HFF-Myc (cell line): ENCODE results near the gene SRGAP3.

ENCODE experiments used
- DNase-seq: peaks from one replicate; pipeline ENCODE4 v3.0.0-alpha.2; 2011; ENCODE audit warnings: low read depth; ENCODE audit errors: extremely low read depth
- H3K4me3 ChIP-seq: replicated peaks from 2 replicates; pipeline ENCODE4 v1.5.1; 2011; ENCODE audit warnings: low read depth, mild to moderate bottlenecking, control low read depth, low read length
- TF ChIP-seq, protein P1 (sequence below): IDR thresholded peaks from 2 replicates; pipeline ENCODE4 v1.5.1; 2012; ENCODE audit warnings: mild to moderate bottlenecking, low read depth, low read length, control low read depth; ENCODE audit errors: missing control alignments

The SRGAP3 gene

GRCh38 chr3:8994226-8994625 is 255.2 kb downstream of the SRGAP3 start:
- no peak overlapping the region for H3K4me3 ChIP-seq
- TF ChIP-seq, protein P1, sequence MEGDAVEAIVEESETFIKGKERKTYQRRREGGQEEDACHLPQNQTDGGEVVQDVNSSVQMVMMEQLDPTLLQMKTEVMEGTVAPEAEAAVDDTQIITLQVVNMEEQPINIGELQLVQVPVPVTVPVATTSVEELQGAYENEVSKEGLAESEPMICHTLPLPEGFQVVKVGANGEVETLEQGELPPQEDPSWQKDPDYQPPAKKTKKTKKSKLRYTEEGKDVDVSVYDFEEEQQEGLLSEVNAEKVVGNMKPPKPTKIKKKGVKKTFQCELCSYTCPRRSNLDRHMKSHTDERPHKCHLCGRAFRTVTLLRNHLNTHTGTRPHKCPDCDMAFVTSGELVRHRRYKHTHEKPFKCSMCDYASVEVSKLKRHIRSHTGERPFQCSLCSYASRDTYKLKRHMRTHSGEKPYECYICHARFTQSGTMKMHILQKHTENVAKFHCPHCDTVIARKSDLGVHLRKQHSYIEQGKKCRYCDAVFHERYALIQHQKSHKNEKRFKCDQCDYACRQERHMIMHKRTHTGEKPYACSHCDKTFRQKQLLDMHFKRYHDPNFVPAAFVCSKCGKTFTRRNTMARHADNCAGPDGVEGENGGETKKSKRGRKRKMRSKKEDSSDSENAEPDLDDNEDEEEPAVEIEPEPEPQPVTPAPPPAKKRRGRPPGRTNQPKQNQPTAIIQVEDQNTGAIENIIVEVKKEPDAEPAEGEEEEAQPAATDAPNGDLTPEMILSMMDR: no peak
- no peak for DNase-seq

DNA sequence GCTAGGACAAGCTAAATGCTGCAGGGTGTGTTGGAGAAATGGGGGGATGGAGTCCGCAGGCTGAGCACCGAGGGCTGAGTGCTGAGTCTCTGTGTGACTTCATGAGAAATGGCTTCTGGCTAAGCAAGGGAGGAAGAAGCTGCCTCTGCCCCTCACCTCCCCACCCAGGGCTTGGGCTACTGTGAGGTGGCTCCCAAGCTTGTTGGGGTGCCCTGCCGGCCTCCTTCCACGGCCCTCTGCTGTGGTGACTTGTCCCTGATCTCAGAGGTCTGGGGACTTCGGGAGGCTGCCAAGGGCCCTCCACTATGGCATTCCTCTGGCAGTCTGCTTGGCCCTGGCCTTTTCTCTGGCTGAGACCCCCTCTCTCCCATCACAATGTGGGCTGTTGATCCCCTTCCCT is 256.1 kb downstream of the SRGAP3 start:
- TF ChIP-seq, protein P1: no peak
- no peak overlapping the region for H3K4me3 ChIP-seq
- DNase-seq: no peak

DNA sequence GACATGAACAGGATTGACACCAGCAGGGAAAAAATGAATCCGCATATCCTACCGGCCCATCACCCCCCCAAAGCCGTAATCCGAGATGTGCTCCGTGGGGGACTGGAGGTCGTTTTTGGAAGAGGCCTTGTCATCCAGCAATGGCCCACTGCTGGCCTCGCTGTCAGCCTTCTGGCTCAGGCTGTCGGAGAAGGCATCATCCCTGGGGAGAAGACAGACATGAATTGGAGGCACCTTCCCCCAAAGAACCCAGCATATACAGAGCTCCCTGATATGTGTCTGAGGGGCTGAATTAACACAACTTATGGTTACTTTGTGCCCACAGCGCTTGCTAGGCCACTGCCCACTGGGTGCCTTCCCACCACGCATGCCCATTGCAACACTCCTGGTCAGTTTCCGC is 256.6 kb downstream of the SRGAP3 start:
- DNase-seq: no peak
- TF ChIP-seq, protein P1: no peak
- H3K4me3 ChIP-seq: no peak overlapping the region

DNA sequence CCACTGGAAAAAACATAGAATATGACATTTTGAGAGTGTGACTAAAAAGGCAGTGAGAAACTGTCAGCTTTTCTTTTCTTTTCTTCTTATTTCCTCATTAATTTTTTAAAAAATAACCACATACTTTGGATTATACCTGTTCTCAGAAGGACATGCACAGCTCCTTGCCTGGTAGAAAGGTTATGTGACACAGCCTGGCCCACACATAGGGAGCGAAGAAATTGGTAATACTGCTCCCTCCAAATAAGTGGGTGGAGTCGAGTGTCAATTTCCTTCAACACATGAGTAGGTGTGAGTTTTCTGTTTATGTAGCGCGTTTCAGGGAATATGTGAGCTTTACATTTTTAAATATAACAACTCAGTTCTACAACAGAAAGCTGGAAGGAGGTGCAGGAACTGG is 257.2 kb downstream of the SRGAP3 start:
- TF ChIP-seq, protein P1: no peak
- DNase-seq: no peak

GRCh38 chr3:8990266-8991215 is 258.9 kb downstream of the SRGAP3 start:
- DNase-seq: peak; percentile 59
- TF ChIP-seq, protein P1: no peak
- no peak overlapping the region for H3K4me3 ChIP-seq

More for the DNA sequence above, 257.2 kb downstream of the SRGAP3 start:
- no peak overlapping the region for H3K4me3 ChIP-seq

DNA sequence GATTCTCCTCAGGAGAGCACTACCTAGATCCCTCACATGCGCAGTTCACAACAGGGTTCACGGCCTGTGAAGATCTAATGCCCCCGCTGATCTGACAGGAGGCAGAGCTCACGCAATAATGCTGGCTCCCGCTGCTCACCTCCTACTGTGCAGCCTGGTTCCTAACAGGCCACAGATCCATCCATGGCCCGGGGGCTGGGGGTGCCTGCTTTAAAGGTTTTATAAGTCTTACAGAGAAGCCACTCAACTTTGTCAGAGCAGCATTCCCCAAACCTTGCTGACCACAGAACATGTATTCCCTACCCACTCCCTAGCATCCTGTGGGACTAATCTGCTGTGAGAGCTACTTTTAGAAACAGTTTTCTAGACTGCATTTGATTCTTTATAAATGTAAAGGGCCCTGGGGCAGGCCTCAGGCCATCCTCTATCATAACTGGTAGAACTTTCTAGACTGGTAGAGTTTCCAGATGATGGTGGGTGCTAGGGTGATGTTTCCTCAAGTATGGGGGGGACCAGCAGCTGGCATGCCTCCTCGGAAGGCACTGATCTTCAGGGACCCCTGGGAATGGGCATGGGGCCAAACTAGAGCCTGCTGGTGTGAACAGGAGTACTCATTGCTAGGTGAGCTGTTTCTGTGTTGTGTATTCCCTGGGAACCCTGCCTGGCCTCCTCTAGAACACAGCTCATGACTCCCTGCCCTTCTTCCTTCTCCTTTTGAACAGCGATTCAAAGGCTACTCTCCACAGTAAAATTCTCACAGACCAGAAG is 260.5 kb downstream of the SRGAP3 start:
- TF ChIP-seq, protein P1: no peak
- no peak overlapping the region for H3K4me3 ChIP-seq
- no peak for DNase-seq
